H9 (cell line): Measurements from ENCODE around the gene LPP. TPM values are rescaled to one million over a fixed set of nuclear protein-coding genes. Genes with fewer than 3 reads are reported as not detected.

Source experiments
- DNase-seq: peaks from one replicate; pipeline ENCODE4 v3.0.0-alpha.2; 2017
- H2AFZ ChIP-seq: one replicate; pipeline ENCODE4 v1.6.1; 2013; ENCODE audit warnings: mild to moderate bottlenecking, low read length, control low read depth, moderate library complexity
- H2AK5ac ChIP-seq: 2 replicates; pipeline ENCODE4 v1.6.1; 2013; ENCODE audit warnings: low read length, control low read depth, mixed read lengths; ENCODE audit not compliant: insufficient read length
- H2BK120ac ChIP-seq: one replicate; pipeline ENCODE4 v1.6.1; 2013; ENCODE audit warnings: low read depth, mild to moderate bottlenecking, low read length, control low read depth, inconsistent platforms; ENCODE audit not compliant: poor library complexity, severe bottlenecking
- H2BK12ac ChIP-seq: 2 replicates; pipeline ENCODE4 v1.6.1; 2013; ENCODE audit warnings: low read length, control low read depth, mixed read lengths, low read depth; ENCODE audit not compliant: insufficient read length
- H2BK15ac ChIP-seq: 2 replicates; pipeline ENCODE4 v1.6.1; 2013; ENCODE audit warnings: low read depth, low read length, control low read depth
- H2BK20ac ChIP-seq: one replicate; pipeline ENCODE4 v1.6.1; 2013; ENCODE audit warnings: low read depth, mild to moderate bottlenecking, low read length, control low read depth, inconsistent platforms; ENCODE audit not compliant: poor library complexity, severe bottlenecking
- H2BK5ac ChIP-seq: 2 replicates; pipeline ENCODE4 v1.6.1; 2013; ENCODE audit warnings: low read length, control low read depth, mixed read lengths; ENCODE audit not compliant: insufficient read length
- H3K14ac ChIP-seq: 2 replicates; pipeline ENCODE4 v1.6.1; 2013; ENCODE audit warnings: low read length, control low read depth; ENCODE audit not compliant: insufficient read depth
- H3K18ac ChIP-seq: 2 replicates; pipeline ENCODE4 v1.6.1; 2013; ENCODE audit warnings: low read depth, mild to moderate bottlenecking, mixed read lengths, low read length, control low read depth; ENCODE audit not compliant: insufficient read length
- H3K23ac ChIP-seq: 2 replicates; pipeline ENCODE4 v1.6.1; 2013; ENCODE audit warnings: low read length, control low read depth, mixed read lengths, low read depth; ENCODE audit not compliant: insufficient read length
- H3K23me2 ChIP-seq: 2 replicates; pipeline ENCODE4 v1.6.1; 2013; ENCODE audit warnings: low read depth, mild to moderate bottlenecking, mixed read lengths, low read length, control low read depth; ENCODE audit not compliant: insufficient read length, poor library complexity, severe bottlenecking
- H3K27ac ChIP-seq: 2 replicates; pipeline ENCODE4 v1.5.1; 2013; ENCODE audit warnings: low read length, control low read depth, mixed read lengths, low read depth; ENCODE audit not compliant: insufficient read length
- H3K27me3 ChIP-seq: 2 replicates; pipeline ENCODE4 v1.6.1; 2013; ENCODE audit warnings: low read length, control low read depth, inconsistent platforms; ENCODE audit not compliant: insufficient read depth
- H3K4ac ChIP-seq: 2 replicates; pipeline ENCODE4 v1.6.1; 2013; ENCODE audit warnings: low read depth, mild to moderate bottlenecking, control low read depth, inconsistent platforms, low read length, moderate library complexity
- H3K4me1 ChIP-seq: 2 replicates; pipeline ENCODE4 v1.6.1; 2013; ENCODE audit warnings: low read length, control low read depth, inconsistent platforms; ENCODE audit not compliant: insufficient read depth
- H3K4me2 ChIP-seq: 2 replicates; pipeline ENCODE4 v1.6.1; 2013; ENCODE audit warnings: low read length, control low read depth, mixed read lengths; ENCODE audit not compliant: insufficient read length, insufficient read depth
- H3K56ac ChIP-seq: 2 replicates; pipeline ENCODE4 v1.6.1; 2013; ENCODE audit warnings: low read depth, mild to moderate bottlenecking, mixed read lengths, low read length, control low read depth; ENCODE audit not compliant: insufficient read length
- H3K79me1 ChIP-seq: 2 replicates; pipeline ENCODE4 v1.6.1; 2013; ENCODE audit warnings: low read depth, mild to moderate bottlenecking, moderate library complexity, low read length, control low read depth, inconsistent platforms; ENCODE audit not compliant: insufficient read depth, poor library complexity, severe bottlenecking
- H3K79me2 ChIP-seq: 2 replicates; pipeline ENCODE4 v1.6.1; 2013; ENCODE audit warnings: low read length, control low read depth, inconsistent platforms; ENCODE audit not compliant: insufficient read depth
- H3K9ac ChIP-seq: 2 replicates; pipeline ENCODE4 v1.6.1; 2013; ENCODE audit warnings: low read length, control low read depth, mixed read lengths; ENCODE audit not compliant: insufficient read length; ENCODE audit errors: extremely low read depth
- H3K9me3 ChIP-seq: one replicate; pipeline ENCODE4 v1.6.1; 2013; ENCODE audit warnings: low read depth, low read length, inconsistent platforms; ENCODE audit not compliant: control insufficient read depth
- H3T11ph ChIP-seq: one replicate; pipeline ENCODE4 v1.6.1; 2013; ENCODE audit warnings: mild to moderate bottlenecking, low read length, control low read depth, inconsistent platforms
- H4K20me1 ChIP-seq: one replicate; pipeline ENCODE4 v1.6.1; 2013; ENCODE audit not compliant: control insufficient read depth, insufficient read length, insufficient read depth
- H4K5ac ChIP-seq: 2 replicates; pipeline ENCODE4 v1.6.1; 2013; ENCODE audit warnings: low read depth, mild to moderate bottlenecking, mixed read lengths, low read length, control low read depth; ENCODE audit not compliant: insufficient read length
- H4K8ac ChIP-seq: replicated peaks from 2 replicates; pipeline ENCODE4 v1.6.1; 2013; ENCODE audit warnings: low read length, control low read depth, mixed read lengths, low read depth; ENCODE audit not compliant: insufficient read length
- H4K91ac ChIP-seq: 2 replicates; pipeline ENCODE4 v1.6.1; 2013; ENCODE audit warnings: low read depth, mild to moderate bottlenecking, moderate library complexity, mixed read lengths, low read length, control low read depth; ENCODE audit not compliant: insufficient read length
- H3K27ac Mint-ChIP-seq, 3 experiments: 2 replicates in 2 of 3; 3 replicates in 1 of 3; pipeline ENCODE4 v1.8.0; 2020 to 2021; ENCODE audit warnings: mixed read lengths in 3 of 3, mild to moderate bottlenecking in 1 of 3, moderate library complexity in 1 of 3
- H3K27me3 Mint-ChIP-seq: 2 replicates; pipeline ENCODE4 v1.8.0; 2021; ENCODE audit warnings: low read depth, mild to moderate bottlenecking, moderate library complexity, mixed read lengths
- H3K36me3 Mint-ChIP-seq, 3 experiments: 2 replicates in 2 of 3; 3 replicates in 1 of 3; pipeline ENCODE4 v1.8.0; 2020 to 2021; ENCODE audit warnings: low read depth in 3 of 3, mixed read lengths in 3 of 3; ENCODE audit not compliant: insufficient read depth in 1 of 3
- H3K4me1 Mint-ChIP-seq, 2 experiments: 2 replicates each; pipeline ENCODE4 v1.8.0; 2020; ENCODE audit warnings: mixed read lengths in 2 of 2
- H3K4me3 Mint-ChIP-seq, 2 experiments: 2 replicates in 1 of 2; 3 replicates in 1 of 2; pipeline ENCODE4 v1.8.0; 2020 to 2021; ENCODE audit warnings: mild to moderate bottlenecking in 2 of 2, mixed read lengths in 2 of 2, moderate library complexity in 1 of 2
- H3K9me3 Mint-ChIP-seq, 2 experiments: 2 replicates in 1 of 2; 3 replicates in 1 of 2; pipeline ENCODE4 v1.8.0; 2020; ENCODE audit warnings: mild to moderate bottlenecking in 2 of 2, mixed read lengths in 2 of 2, moderate library complexity in 1 of 2
- WGBS: extraction: QIAGEN DNeasy Blood & Tissue Kit; methylation state at CpG from one replicate; pipeline ENCODE4 v1.1.7; 2013; ENCODE audit warnings: missing lambda C conversion rate, low lambda C conversion rate, mixed read lengths; ENCODE audit not compliant: insufficient read length; ENCODE audit errors: extremely low coverage; 5-methylcytosine and 5-hydroxymethylcytosine counted together
- total RNA-seq: library from RNA; stranded (reverse); gene quantifications from 2 replicates; pipeline ENCODE4 v1.2.1, GENCODE V29; 2021
- TF ChIP-seq, protein P1 (sequence below): fragments of 200-600 bp; sonication (generic); conservative IDR thresholded peaks from 3 replicates; pipeline ENCODE4 v1.8.0; 2021; ENCODE audit warnings: antibody characterized with exemption, mild to moderate bottlenecking

LPP gene
- total RNA-seq, 1 experiment from 2014 or later, result 64.6 TPM

DNA sequence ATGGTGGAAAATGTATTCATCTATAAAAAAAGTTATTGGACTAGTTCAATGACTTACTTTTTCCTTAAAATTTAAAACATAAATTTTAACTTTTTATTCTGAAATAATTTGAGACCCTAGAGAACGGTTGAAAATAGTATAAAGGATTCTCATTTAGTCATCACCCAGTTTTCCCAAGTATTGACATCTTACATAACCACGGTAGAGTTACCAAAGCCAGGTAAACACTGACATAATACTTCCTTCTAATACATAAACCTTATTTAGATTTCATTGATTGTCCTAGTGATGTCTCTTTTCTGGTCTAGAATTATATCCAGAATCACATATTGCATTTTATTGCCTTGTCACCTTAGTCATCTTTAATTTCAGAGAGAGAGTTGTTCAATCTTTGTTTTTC, 319.1 kb downstream of the LPP start:
- Histone ChIP-seq H3K56ac (no peak overlapping the region), H2BK15ac (no peak overlapping the region), H3T11ph (no peak overlapping the region), H3K4me1 (peaks cover 2% of the 10 kb centered on the region; the same call in 1 of the 2 replicates), H4K8ac (no peak overlapping the region), H3K79me2 (no peaks in the 10 kb centered on the region), H4K20me1 (no peaks in the 10 kb centered on the region), H3K27me3 (no peaks in the 10 kb centered on the region), H2BK120ac (no peak overlapping the region), H3K18ac (no peak overlapping the region), H4K5ac (no peak overlapping the region), H3K14ac (no peak overlapping the region), H3K9me3 (no peaks in the 10 kb centered on the region), H3K23ac (no peak overlapping the region), H4K91ac (no peak overlapping the region), H3K79me1 (no peaks in the 10 kb centered on the region), H3K4ac (no peak overlapping the region), H2BK20ac (no peak overlapping the region), H2AK5ac (no peak overlapping the region), H2BK5ac (no peak overlapping the region), H2AFZ (no peak overlapping the region), H3K9ac (no peak overlapping the region), H3K4me2 (no peak overlapping the region), H2BK12ac (no peak overlapping the region), H3K27ac (no peak overlapping the region), H3K23me2 (no peaks in the 10 kb centered on the region)
- Mint-ChIP-seq H3K36me3 (peaks cover 0 to 2% (median 0%) of the 10 kb centered on the region in 3 experiments; a peak in 1 of 7 replicates), H3K9me3 (no peaks in the 10 kb centered on the region), H3K27me3 (no peaks in the 10 kb centered on the region), H3K4me3 (no peak overlapping the region), H3K4me1 (peaks cover 3 to 6% of the 10 kb centered on the region in 2 experiments; a peak in 3 of 4 replicates), H3K27ac (no peak overlapping the region)
- no peak for DNase-seq
- TF ChIP-seq, protein P1, sequence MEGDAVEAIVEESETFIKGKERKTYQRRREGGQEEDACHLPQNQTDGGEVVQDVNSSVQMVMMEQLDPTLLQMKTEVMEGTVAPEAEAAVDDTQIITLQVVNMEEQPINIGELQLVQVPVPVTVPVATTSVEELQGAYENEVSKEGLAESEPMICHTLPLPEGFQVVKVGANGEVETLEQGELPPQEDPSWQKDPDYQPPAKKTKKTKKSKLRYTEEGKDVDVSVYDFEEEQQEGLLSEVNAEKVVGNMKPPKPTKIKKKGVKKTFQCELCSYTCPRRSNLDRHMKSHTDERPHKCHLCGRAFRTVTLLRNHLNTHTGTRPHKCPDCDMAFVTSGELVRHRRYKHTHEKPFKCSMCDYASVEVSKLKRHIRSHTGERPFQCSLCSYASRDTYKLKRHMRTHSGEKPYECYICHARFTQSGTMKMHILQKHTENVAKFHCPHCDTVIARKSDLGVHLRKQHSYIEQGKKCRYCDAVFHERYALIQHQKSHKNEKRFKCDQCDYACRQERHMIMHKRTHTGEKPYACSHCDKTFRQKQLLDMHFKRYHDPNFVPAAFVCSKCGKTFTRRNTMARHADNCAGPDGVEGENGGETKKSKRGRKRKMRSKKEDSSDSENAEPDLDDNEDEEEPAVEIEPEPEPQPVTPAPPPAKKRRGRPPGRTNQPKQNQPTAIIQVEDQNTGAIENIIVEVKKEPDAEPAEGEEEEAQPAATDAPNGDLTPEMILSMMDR, result no peak
- WGBS, result no CpG with 5 or more reads among the region's 2 CpGs
